Superior temporal gyrus (tissue), 1 donor: ENCODE results near the gene MCOLN3.
"Not testable (repeated sequence)": the region's sequence is repeated elsewhere in the genome, so short reads cannot be mapped to it uniquely, and the experiment has no call there.

ENCODE experiments used
- DNase-seq: peaks from one replicate; pipeline ENCODE4 v3.0.0-alpha.2; 2016; ENCODE audit errors: extremely low spot score

MCOLN3 gene

GRCh38 chr1:84991097-84991920 is 57.0 kb downstream of the MCOLN3 start:
- DNase-seq = no peak

GRCh38 chr1:84988588-84988987 is 59.7 kb downstream of the MCOLN3 start:
- DNase-seq = no peak

- DNase-seq = not testable (repeated sequence)
Observed at GRCh38 chr1:84986561-84986960, 61.7 kb downstream of the MCOLN3 start.

GRCh38 chr1:84985365-84985764 is 62.9 kb downstream of the MCOLN3 start:
- no peak for DNase-seq

GRCh38 chr1:84982395-84982794 is 65.9 kb downstream of the MCOLN3 start:
- DNase-seq = no peak

GRCh38 chr1:84975035-84975434 is 73.3 kb downstream of the MCOLN3 start:
- DNase-seq = no peak

- DNase-seq = no peak
Observed at GRCh38 chr1:84973498-84974334, 74.6 kb downstream of the MCOLN3 start.

- no peak for DNase-seq
Observed at GRCh38 chr1:84972377-84972987, 75.8 kb downstream of the MCOLN3 start.

GRCh38 chr1:84971957-84972356 is 76.3 kb downstream of the MCOLN3 start:
- no peak for DNase-seq

- DNase-seq = no peak
Observed at GRCh38 chr1:84969489-84970250, 78.6 kb downstream of the MCOLN3 start.

- DNase-seq = no peak
Observed at GRCh38 chr1:84968865-84969264, 79.4 kb downstream of the MCOLN3 start.

- DNase-seq = no peak
Observed at GRCh38 chr1:84968101-84968500, 80.2 kb downstream of the MCOLN3 start.
